IMR-90 (cell line): ENCODE results near the gene SV2B. TPM values are rescaled to one million over a fixed set of nuclear protein-coding genes. Genes with fewer than 3 reads are reported as not detected.

Source experiments
- ATAC-seq: fragments of 200-7000 bp; cut with Tn5 transposase; 2 replicates; pipeline ENCODE4 v1.9.1; 2020; ENCODE audit warnings: low read depth, mild to moderate bottlenecking, moderate library complexity
- BruUV-seq: library from RNA; stranded (reverse); fragments of 400-500 nt; replicated peaks from 2 replicates; lab custom pipeline; 2021; lab: Mats Ljungman, UMichigan
- CTCF ChIA-PET: fragments of 300-600 bp; formaldehyde crosslinking; extraction: SDS; loops from one replicate; lab custom pipeline; 2021; ENCODE audit warnings: antibody characterized with exemption; lab: Yijun Ruan, JAX
- POLR2A ChIA-PET: fragments of 300-600 bp; sonication (Branson Sonifier 250); formaldehyde crosslinking; loops from one replicate; lab custom pipeline; 2022; ENCODE audit warnings: antibody characterized with exemption; ENCODE audit not compliant: unreplicated experiment; lab: Charles Lee
- DNase-seq: peaks from one replicate; pipeline ENCODE4 v3.0.0; 2013
- H2AFZ ChIP-seq: replicated peaks from 2 replicates; pipeline ENCODE3; 2013; ENCODE audit warnings: low read length, mild to moderate bottlenecking; ENCODE audit not compliant: poor library complexity
- H2AK5ac ChIP-seq: 2 replicates; pipeline ENCODE4 v1.6.1; 2013; ENCODE audit warnings: low read depth, low read length, inconsistent platforms
- H2AK9ac ChIP-seq: replicated peaks from 2 replicates; pipeline ENCODE3; 2013; ENCODE audit warnings: mild to moderate bottlenecking, low read depth, low read length, moderate library complexity; ENCODE audit not compliant: poor library complexity
- H2BK120ac ChIP-seq: 2 replicates; pipeline ENCODE4 v1.6.1; 2013; ENCODE audit warnings: low read depth, low read length, inconsistent platforms
- H2BK15ac ChIP-seq: 3 replicates; pipeline ENCODE4 v1.6.1; 2013; ENCODE audit warnings: low read depth, low read length, inconsistent platforms
- H2BK20ac ChIP-seq: 2 replicates; pipeline ENCODE4 v1.6.1; 2013; ENCODE audit warnings: low read depth, mild to moderate bottlenecking, inconsistent platforms, low read length, moderate library complexity
- H2BK5ac ChIP-seq: 2 replicates; pipeline ENCODE4 v1.6.1; 2013; ENCODE audit warnings: mild to moderate bottlenecking, low read depth, low read length, inconsistent platforms; ENCODE audit not compliant: poor library complexity, severe bottlenecking
- H3K14ac ChIP-seq: replicated peaks from 2 replicates; pipeline ENCODE4 v1.6.1; 2013; ENCODE audit warnings: low read depth, low read length, inconsistent platforms
- H3K18ac ChIP-seq: 2 replicates; pipeline ENCODE4 v1.6.1; 2013; ENCODE audit warnings: low read depth, low read length, control low read depth
- H3K23ac ChIP-seq: 2 replicates; pipeline ENCODE4 v1.6.1; 2013; ENCODE audit warnings: low read depth, low read length, inconsistent platforms
- H3K27ac ChIP-seq: 2 replicates; pipeline ENCODE4 v1.5.1; 2013; ENCODE audit warnings: mild to moderate bottlenecking, control low read depth, low read length; ENCODE audit not compliant: insufficient read depth
- H3K27me3 ChIP-seq: 2 replicates; pipeline ENCODE4 v1.6.1; 2013; ENCODE audit warnings: low read length; ENCODE audit not compliant: control insufficient read depth, insufficient read depth
- H3K36me3 ChIP-seq: 2 replicates; pipeline ENCODE4 v1.6.1; 2013; ENCODE audit warnings: low read length, mixed read lengths; ENCODE audit not compliant: control insufficient read depth, insufficient read depth
- H3K4ac ChIP-seq: 2 replicates; pipeline ENCODE4 v1.6.1; 2013; ENCODE audit warnings: low read depth, low read length, inconsistent platforms
- H3K4me1 ChIP-seq: 2 replicates; pipeline ENCODE4 v1.6.1; 2013; ENCODE audit warnings: low read length, mixed read lengths; ENCODE audit not compliant: control insufficient read depth, insufficient read depth
- H3K4me2 ChIP-seq: 2 replicates; pipeline ENCODE4 v1.6.1; 2013; ENCODE audit warnings: low read depth, mild to moderate bottlenecking, control low read depth, low read length, moderate library complexity
- H3K4me3 ChIP-seq: 2 replicates; pipeline ENCODE4 v1.5.1; 2013; ENCODE audit warnings: low read depth, mild to moderate bottlenecking, control low read depth, low read length, moderate library complexity; ENCODE audit not compliant: insufficient read depth
- H3K56ac ChIP-seq: 2 replicates; pipeline ENCODE4 v1.6.1; 2013; ENCODE audit warnings: low read length, inconsistent platforms; ENCODE audit not compliant: insufficient read depth; ENCODE audit errors: extremely low read depth
- H3K79me1 ChIP-seq, 2 experiments: 2 replicates each; pipeline ENCODE4 v1.6.1; 2013; ENCODE audit warnings: low read length in 2 of 2, inconsistent platforms in 1 of 2, low read depth in 1 of 2
- H3K9ac ChIP-seq: 2 replicates; pipeline ENCODE4 v1.6.1; 2013; ENCODE audit warnings: low read depth, low read length, control low read depth
- H3K9me1 ChIP-seq: 2 replicates; pipeline ENCODE4 v1.6.1; 2013; ENCODE audit warnings: low read length, inconsistent platforms; ENCODE audit not compliant: insufficient read depth
- H3K9me3 ChIP-seq: 2 replicates; pipeline ENCODE4 v1.6.1; 2013; ENCODE audit warnings: low read length; ENCODE audit not compliant: control insufficient read depth, insufficient read depth
- H4K20me1 ChIP-seq: 2 replicates; pipeline ENCODE4 v1.6.1; 2013; ENCODE audit warnings: low read length, inconsistent platforms; ENCODE audit not compliant: insufficient read depth
- H4K5ac ChIP-seq: 2 replicates; pipeline ENCODE4 v1.6.1; 2013; ENCODE audit warnings: mild to moderate bottlenecking, low read depth, low read length, control low read depth
- H4K8ac ChIP-seq, 2 experiments: 2 replicates each; pipeline ENCODE4 v1.6.1; 2013; ENCODE audit warnings: low read depth in 2 of 2, low read length in 2 of 2, control low read depth in 1 of 2, inconsistent platforms in 1 of 2
- H4K91ac ChIP-seq: 2 replicates; pipeline ENCODE4 v1.6.1; 2013; ENCODE audit warnings: low read depth, low read length, inconsistent platforms; ENCODE audit not compliant: insufficient read depth
- CEBPB ChIP-seq: IDR thresholded peaks from 2 replicates; pipeline ENCODE4 v1.6.1; 2012; ENCODE audit warnings: low read depth, low read length, improper control_type of control experiment
- ELK1 ChIP-seq: fragments of 150-350 bp; IDR thresholded peaks from 2 replicates; pipeline ENCODE4 v1.6.1; 2016; ENCODE audit warnings: low read depth, mild to moderate bottlenecking, low read length, moderate library complexity, borderline replicate concordance
- NFE2L2 ChIP-seq: fragments of 150-350 bp; IDR thresholded peaks from 2 replicates; pipeline ENCODE4 v1.6.1; 2016; ENCODE audit warnings: low read depth, mild to moderate bottlenecking, low read length
- RCOR1 ChIP-seq: IDR thresholded peaks from 2 replicates; pipeline ENCODE4 v1.6.1; 2012; ENCODE audit warnings: mild to moderate bottlenecking, low read length, improper control_type of control experiment; ENCODE audit not compliant: insufficient replicate concordance
- SMC3 ChIP-seq: fragments of 150-350 bp; IDR thresholded peaks from 2 replicates; pipeline ENCODE4 v1.6.1; 2016; ENCODE audit warnings: low read depth, mild to moderate bottlenecking, antibody characterized with exemption, low read length, moderate library complexity
- WGBS, 2 experiments: methylation state at CpG; one replicate each; pipeline versions ENCODE4 v1.1.5 to v1.1.7; 2013; ENCODE audit warnings: missing lambda C conversion rate in 2 of 2; ENCODE audit not compliant: insufficient read length in 1 of 2; ENCODE audit errors: extremely low coverage in 2 of 2; 5-methylcytosine and 5-hydroxymethylcytosine counted together
- dilution Hi-C: fragments of 300-500 bp; cut with HindIII; formaldehyde crosslinking; loops from one replicate; pipeline ENCODE4 v1.14.3; 2018; ENCODE audit warnings: low sequenced_read_pairs; ENCODE audit not compliant: unreplicated experiment
- in situ Hi-C: fragments of 300-500 bp; cut with MboI; formaldehyde crosslinking; loops from 3 replicates; pipeline ENCODE4 v1.14.3; 2019; ENCODE audit warnings: low sequenced_read_pairs, inconsistent platforms, mixed read lengths
- intact Hi-C: fragments of 100-400 bp; cut with micrococcal nuclease; formaldehyde crosslinking; loops from 2 replicates; pipeline ENCODE4 v1.10.0; 2022
- polyA plus RNA-seq, 3 experiments: library from polyadenylated mRNA; depleted of rRNA; stranded (reverse); fragments of >200 nt; gene quantifications; 2 replicates each; pipeline ENCODE4 v1.2.3, GENCODE V29; 2012; ENCODE audit warnings: low replicate concordance in 1 of 3
- total RNA-seq: library from RNA; depleted of rRNA; stranded (reverse); fragments of >200 nt; gene quantifications from 2 replicates; pipeline ENCODE4 v1.2.3, GENCODE V29; 2012
- TF ChIP-seq, protein P1 (sequence below): conservative IDR thresholded peaks from 2 replicates; pipeline ENCODE4 v1.5.1; 2012; ENCODE audit warnings: mild to moderate bottlenecking, low read depth, low read length, improper control_type of control experiment

SV2B gene
- total and polyA plus RNA-seq, 2 of the 4 experiments (the other 2 are of a cell fraction) = not detected

DNA sequence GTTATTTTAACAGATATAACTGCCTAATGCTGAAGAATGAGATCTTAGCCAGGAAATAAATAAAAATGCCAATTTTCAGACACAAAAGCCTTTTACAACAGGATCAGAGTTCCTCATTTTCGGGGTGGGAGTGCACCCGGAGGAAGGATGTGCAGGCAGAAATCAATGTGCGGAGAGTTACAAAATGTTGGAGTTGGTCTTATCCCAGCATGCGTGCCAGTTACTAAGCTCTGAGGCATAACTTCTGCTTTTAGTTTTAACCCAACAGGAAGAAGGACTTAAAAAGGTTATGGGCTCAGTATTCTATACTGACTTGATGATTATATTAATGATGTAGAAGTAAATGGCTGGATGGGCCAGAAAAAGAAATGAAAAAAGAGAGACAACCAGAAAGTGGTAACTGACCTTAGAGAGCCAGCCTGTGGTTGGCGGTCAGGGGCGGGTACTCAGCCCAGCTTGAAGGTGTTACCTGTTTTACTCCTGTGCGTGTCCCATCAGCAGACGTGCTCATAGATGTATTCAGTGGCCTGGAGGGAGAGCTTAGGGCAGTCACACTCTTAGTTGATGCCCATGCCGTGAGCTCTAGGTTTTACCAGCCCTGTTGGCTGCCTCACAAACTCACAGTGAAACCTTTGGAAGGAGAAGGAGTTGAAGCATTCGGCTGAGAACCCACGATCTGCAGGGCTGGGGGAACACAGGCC lies 164.7 kb downstream of the SV2B start:
- intact Hi-C loops (no loop called here), dilution Hi-C loops (loop anchor here (25.0 kb wide), 1 partner anchor 202 kb away; no protein-coding TSS in a partner anchor), in situ Hi-C loops (no loop called here)
- Histone ChIP-seq H4K20me1 (no peaks in the 10 kb centered on the region), H2BK15ac (no peak overlapping the region), H3K27ac (no peak overlapping the region), H3K18ac (no peak overlapping the region), H3K9me1 (no peaks in the 10 kb centered on the region), H2BK20ac (no peak overlapping the region), H3K23ac (no peak overlapping the region), H4K8ac (no peak overlapping the region), H3K79me1 (no peaks in the 10 kb centered on the region), H2AK9ac (no peak overlapping the region), H3K9me3 (no peaks in the 10 kb centered on the region), H3K9ac (no peak overlapping the region), H2BK120ac (no peak overlapping the region), H2AK5ac (no peak overlapping the region), H3K4ac (no peak overlapping the region), H3K14ac (no peak overlapping the region), H2BK5ac (no peak overlapping the region), H3K4me1 (peaks cover 2% of the 10 kb centered on the region; the same call in 1 of the 2 replicates), H3K36me3 (no peaks in the 10 kb centered on the region), H2AFZ (no peak overlapping the region), H4K5ac (no peak overlapping the region), H3K27me3 (peaks cover 13% of the 10 kb centered on the region), H3K4me2 (no peak overlapping the region), H3K4me3 (no peak overlapping the region), H4K91ac (no peak overlapping the region), H3K56ac (no peak overlapping the region)
- ChIA-PET CTCF (no interaction called here), POLR2A (no interaction called here)
- DNase-seq = no peak
- no peak for ATAC-seq
- WGBS, 2 experiments = 85% methylated on average over 4 of the region's 11 CpGs; no CpG with 5 or more reads in 1 of the 2 experiments
- TF ChIP-seq ELK1 (no peak), NFE2L2 (no peak), RCOR1 (no peak), CEBPB (no peak), SMC3 (no peak)
- TF ChIP-seq, protein P1, sequence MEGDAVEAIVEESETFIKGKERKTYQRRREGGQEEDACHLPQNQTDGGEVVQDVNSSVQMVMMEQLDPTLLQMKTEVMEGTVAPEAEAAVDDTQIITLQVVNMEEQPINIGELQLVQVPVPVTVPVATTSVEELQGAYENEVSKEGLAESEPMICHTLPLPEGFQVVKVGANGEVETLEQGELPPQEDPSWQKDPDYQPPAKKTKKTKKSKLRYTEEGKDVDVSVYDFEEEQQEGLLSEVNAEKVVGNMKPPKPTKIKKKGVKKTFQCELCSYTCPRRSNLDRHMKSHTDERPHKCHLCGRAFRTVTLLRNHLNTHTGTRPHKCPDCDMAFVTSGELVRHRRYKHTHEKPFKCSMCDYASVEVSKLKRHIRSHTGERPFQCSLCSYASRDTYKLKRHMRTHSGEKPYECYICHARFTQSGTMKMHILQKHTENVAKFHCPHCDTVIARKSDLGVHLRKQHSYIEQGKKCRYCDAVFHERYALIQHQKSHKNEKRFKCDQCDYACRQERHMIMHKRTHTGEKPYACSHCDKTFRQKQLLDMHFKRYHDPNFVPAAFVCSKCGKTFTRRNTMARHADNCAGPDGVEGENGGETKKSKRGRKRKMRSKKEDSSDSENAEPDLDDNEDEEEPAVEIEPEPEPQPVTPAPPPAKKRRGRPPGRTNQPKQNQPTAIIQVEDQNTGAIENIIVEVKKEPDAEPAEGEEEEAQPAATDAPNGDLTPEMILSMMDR = no peak
- no TSS peak for BruUV-seq
